HL-60/S4 treated with phorbol 12-myristate 13-acetate at 8.2 ng/mL for 4 days and 3 days (cell line): Measurements from ENCODE around the gene EPB41L2.
"Not testable (repeated sequence)": the region's sequence is repeated elsewhere in the genome, so short reads cannot be mapped to it uniquely, and the experiment has no call there.

Experiments used
- in situ Hi-C: fragments of 300-500 bp; cut with MboI; formaldehyde crosslinking; loops from 2 replicates; pipeline ENCODE4 v1.15.0; 2022; ENCODE audit warnings: low sequenced_read_pairs

Gene EPB41L2

GRCh38 chr6:131063028-131063763 is at the start of gene EPB41L2:
TSS of gene EPB41L2 (minus strand) at chr6:131063245. CDS start at chr6:130956485, 106,760 bp downstream.
- in situ Hi-C loops: no loop called here

GRCh38 chr6:131112249-131112648 is 49.2 kb upstream of the EPB41L2 start:
- in situ Hi-C loops: no loop called here

DNA sequence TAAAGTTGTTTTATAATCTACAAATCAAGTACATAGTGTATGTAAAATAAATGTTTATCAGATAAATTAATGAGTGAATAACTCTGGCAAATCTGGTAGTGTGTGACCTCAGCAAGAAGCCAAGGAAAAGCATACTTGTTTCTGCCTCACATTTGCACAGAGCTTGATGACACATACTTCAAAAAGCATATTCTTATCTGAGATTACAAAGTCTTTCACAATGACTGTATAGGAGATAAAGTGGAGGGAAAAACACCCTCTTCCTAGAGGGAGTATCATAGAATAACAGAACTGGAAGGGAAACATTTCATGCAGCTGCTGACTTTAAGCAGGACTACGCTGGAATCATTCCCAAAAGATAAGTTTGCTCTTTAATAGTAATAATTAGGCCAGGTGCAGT is 44.1 kb upstream of the EPB41L2 start:
- in situ Hi-C loops: no loop called here

- in situ Hi-C loops: no loop called here
Measured at GRCh38 chr6:131103901-131104300, 40.9 kb upstream of the EPB41L2 start.

DNA sequence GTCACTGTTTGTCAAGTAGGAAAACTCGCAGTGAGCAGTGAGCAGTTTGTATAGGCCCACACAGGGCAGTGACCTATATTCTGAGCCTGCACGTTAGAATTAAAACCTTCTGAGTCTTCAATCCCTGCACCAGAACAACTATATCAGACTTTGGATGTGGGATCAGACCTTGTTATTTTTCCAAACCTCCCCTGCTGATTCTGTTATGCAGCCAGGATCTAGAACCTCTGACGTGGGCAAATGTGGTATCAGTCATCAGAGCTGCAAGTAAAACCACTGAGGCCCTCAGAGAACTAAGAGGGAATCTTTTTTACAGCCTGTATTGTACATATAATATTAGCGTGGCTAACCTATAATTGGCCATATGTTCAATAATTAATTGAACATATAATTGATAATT is 40.3 kb upstream of the EPB41L2 start:
- in situ Hi-C loops: no loop called here

GRCh38 chr6:131101911-131102680 is 39.1 kb upstream of the EPB41L2 start:
- in situ Hi-C loops: no loop called here

DNA sequence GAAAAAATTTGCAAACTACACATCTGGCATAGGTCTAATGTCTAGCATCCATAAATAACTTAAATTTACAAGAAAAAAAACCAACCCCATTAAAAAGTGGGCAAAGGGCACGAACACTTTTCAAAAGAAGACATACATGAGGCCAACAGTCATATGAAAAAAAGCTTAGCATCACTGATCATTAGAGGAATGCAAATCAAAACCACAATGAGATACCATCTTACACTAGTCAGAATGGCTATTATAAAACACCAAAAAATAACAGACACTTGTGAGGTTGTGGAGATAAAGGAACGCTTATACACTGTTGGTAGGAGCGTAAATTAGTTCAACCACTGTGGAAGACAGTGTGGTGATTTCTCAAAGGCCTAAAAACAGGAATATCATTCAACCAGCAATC is 33.7 kb upstream of the EPB41L2 start:
- in situ Hi-C loops: no loop called here

DNA sequence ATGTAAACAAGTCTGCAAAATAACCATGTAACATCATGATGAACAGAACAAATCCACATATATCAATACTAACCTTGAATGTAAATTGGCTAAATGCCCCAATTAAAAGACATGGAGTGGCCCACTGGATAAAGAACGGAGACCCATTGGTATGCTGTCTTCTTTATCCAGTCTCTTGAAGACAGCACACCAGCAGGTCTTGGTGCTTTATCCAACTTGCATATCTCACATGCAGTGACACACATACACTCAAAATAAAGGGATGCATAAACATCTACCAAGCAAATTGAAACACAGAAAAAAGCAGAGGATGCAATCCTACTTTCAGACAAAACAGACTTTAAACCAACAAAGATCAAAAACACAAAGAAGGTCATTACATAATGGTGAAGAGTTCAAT is 30.3 kb upstream of the EPB41L2 start:
- in situ Hi-C loops: no loop called here

- in situ Hi-C loops: not testable (repeated sequence)
Measured at GRCh38 chr6:131091944-131092343, 28.9 kb upstream of the EPB41L2 start.

GRCh38 chr6:131090339-131090738 is 27.3 kb upstream of the EPB41L2 start:
- in situ Hi-C loops: not testable (repeated sequence)

GRCh38 chr6:131084982-131085381 is 21.9 kb upstream of the EPB41L2 start:
- in situ Hi-C loops: no loop called here

DNA sequence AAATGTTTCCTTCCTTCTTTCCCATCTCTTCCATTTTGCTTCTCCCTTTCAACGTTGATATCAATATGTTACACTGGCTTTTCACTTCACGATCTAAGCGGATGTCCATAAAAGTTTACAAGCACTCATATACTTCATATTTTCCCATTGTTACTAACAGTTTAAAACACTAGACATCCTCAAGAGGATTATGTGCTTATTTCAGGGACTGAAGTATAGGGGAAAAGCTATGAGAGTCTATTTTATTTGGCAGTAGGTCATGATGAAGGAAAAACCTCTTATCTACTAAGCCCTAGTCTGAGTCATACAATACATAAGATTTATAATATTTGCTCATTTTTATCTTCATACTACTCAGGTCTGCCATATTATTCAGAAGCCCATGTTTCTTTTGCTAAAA is 20.6 kb upstream of the EPB41L2 start:
- in situ Hi-C loops: no loop called here

- in situ Hi-C loops: no loop called here
Measured at GRCh38 chr6:131082335-131082734, 19.3 kb upstream of the EPB41L2 start.

DNA sequence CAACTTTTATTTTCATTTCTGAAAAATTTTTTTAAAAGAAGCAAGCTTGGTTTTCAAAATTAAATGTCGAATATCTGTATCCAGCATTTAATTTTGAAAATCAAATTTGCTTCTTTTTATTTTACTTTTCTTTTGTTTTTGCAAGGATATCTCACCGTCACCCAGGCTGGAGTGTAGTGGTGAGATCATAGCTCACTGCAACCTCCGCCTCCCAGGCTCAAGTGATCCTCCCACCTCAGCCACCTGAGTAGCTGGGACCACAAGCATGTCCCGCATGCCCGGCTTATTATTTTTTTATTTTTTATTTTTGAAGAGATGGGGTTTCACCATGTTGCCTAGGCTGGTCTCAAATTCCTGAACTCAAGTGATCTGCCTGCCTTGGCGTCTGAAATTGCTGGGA is 17.0 kb upstream of the EPB41L2 start:
- in situ Hi-C loops: no loop called here

- in situ Hi-C loops: no loop called here
Measured at GRCh38 chr6:131073577-131073976, 10.5 kb upstream of the EPB41L2 start.

DNA sequence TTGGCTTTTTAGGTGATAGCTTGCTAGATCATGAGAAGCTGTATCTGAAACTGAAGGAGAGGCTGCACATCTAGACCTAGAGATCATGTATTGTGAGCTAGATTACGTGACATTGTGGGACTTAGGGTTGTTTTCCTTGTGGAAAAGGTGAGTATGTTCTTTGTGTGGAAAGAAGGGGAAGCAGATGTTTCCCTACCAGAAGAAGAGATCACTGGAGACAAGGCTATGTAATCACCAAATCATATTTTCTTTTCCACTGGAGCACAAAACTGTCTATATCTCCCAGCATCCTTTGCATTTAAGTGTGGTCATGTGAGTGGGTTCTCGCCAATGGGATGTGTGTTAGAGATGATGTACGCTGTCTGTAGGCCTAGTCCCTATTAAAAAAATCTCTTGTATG is 7.0 kb upstream of the EPB41L2 start:
- in situ Hi-C loops: no loop called here

DNA sequence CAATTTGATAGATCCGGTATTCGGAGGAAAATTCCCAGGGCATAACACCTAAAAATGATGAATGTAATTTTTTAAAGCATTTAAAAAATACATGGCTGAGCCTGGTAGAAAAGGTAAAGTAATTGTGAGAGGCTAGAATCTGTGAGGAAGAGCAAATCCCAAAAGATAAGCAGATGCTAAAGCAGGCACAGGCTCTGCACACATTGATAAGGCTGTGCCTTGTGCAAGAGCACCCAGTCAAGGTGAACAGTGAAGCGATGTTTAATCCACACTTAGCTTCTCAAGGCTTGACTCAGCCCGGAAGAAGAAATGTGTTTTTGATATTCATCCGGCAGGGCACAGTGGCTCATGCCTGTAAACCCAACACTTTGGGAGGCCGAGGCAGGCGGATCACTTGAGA is 5.1 kb upstream of the EPB41L2 start:
- in situ Hi-C loops: no loop called here

DNA sequence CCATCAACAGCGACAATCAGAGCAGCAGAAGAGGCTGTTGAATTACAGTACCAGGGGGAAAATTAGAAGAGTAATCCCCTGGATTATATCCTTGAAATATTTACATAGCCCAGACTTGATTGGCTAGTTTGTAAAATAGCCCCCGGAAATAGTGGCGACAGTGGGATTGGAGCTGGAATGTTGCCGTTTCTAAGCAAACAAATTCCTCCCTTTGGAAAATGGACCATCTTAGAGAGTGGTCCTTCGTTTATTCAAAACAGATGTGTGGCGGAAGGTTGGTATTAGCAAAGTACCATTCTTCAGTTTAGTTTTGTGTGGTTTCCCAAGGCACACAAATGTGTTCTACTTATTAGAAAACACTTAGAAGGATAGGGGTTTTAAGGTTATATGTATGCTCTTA is 4.5 kb upstream of the EPB41L2 start:
- in situ Hi-C loops: no loop called here

DNA sequence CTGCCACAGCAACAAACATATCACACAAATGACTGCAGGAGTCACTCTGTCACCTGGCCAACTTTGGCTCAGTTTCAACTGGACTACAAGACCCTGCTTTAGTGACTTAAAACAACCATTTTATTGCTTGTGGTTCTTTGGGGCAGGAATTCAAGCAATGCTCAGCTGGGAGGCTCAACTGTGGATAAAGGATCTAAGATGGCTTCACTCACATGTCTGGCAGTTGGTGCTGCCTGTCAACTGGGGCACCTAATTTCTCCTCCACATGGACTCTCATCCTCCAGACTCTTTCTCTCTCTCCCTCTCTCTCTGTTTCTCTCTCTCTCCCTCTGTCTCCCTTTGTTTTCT is 2.8 kb upstream of the EPB41L2 start:
- in situ Hi-C loops: no loop called here

GRCh38 chr6:131065112-131065823 is 2.2 kb upstream of the EPB41L2 start:
- in situ Hi-C loops: no loop called here

DNA sequence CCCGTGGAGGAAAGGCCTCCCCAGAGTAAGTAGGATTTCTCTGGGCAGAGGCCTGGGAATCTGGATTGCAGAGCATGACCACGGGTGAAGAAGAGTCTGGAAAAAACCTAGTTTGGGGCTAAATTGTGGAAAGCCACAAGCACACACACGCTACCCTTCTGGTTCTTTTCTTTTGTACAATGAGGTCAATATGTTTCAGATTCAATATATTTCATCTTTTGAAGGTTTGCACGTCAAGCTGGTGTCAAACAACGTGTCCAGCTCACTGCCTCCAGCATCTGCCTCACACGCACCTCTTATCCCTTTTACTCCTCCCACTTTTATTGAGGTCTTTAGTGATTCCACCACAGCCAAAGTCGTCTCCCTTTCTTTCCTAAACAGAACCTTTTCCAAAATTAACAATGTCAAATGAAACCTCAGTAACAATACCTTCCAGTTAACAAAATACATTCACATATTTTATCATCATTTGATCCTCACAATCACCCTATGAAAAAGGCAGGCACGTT is 773 bp upstream of the EPB41L2 start:
- in situ Hi-C loops: no loop called here
